ENCODE results near the gene LEUTX.

DNA sequence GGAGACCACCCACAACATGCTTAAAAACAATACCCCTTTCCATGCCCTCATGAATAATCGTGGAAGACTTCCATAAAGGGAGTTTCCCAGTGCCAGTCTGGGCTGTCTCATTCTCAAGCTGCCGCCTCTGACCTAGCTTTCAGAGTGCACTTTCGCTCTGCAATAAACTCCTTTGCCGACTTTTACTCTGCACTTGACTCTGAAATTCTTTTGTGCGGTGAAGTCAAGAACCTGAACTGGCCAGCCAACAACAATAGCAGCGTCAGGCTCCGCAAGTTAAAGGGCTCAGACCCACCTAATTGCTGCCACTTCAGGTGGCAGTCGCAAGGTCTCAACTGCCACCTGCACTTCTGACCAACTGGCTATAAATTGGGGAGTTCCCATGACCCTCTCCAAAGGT lies 10.3 kb upstream of the LEUTX start:
- TF ChIP-seq, protein P1, sequence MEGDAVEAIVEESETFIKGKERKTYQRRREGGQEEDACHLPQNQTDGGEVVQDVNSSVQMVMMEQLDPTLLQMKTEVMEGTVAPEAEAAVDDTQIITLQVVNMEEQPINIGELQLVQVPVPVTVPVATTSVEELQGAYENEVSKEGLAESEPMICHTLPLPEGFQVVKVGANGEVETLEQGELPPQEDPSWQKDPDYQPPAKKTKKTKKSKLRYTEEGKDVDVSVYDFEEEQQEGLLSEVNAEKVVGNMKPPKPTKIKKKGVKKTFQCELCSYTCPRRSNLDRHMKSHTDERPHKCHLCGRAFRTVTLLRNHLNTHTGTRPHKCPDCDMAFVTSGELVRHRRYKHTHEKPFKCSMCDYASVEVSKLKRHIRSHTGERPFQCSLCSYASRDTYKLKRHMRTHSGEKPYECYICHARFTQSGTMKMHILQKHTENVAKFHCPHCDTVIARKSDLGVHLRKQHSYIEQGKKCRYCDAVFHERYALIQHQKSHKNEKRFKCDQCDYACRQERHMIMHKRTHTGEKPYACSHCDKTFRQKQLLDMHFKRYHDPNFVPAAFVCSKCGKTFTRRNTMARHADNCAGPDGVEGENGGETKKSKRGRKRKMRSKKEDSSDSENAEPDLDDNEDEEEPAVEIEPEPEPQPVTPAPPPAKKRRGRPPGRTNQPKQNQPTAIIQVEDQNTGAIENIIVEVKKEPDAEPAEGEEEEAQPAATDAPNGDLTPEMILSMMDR (IDR thresholded peaks at IDR 0.05): no peak
- TF ChIP-seq POLR2A (IDR thresholded peaks at IDR 0.05): no peak

Measured in testis (tissue), 2 donors.